ENCODE results near the gene DDX39B. TPM values are rescaled to one million over a fixed set of nuclear protein-coding genes. Genes with fewer than 3 reads are reported as not detected.
A peak's percentile ranks its signal among the peaks of the same experiment; 100 is the strongest.

DDX39B gene
- total and polyA plus RNA-seq, 9 of the 15 experiments (the other 6 are each of a cell fraction or from before 2014, with no cell fraction given): 479 to 869 (median 592) TPM

- TF ChIP-seq, protein P1, sequence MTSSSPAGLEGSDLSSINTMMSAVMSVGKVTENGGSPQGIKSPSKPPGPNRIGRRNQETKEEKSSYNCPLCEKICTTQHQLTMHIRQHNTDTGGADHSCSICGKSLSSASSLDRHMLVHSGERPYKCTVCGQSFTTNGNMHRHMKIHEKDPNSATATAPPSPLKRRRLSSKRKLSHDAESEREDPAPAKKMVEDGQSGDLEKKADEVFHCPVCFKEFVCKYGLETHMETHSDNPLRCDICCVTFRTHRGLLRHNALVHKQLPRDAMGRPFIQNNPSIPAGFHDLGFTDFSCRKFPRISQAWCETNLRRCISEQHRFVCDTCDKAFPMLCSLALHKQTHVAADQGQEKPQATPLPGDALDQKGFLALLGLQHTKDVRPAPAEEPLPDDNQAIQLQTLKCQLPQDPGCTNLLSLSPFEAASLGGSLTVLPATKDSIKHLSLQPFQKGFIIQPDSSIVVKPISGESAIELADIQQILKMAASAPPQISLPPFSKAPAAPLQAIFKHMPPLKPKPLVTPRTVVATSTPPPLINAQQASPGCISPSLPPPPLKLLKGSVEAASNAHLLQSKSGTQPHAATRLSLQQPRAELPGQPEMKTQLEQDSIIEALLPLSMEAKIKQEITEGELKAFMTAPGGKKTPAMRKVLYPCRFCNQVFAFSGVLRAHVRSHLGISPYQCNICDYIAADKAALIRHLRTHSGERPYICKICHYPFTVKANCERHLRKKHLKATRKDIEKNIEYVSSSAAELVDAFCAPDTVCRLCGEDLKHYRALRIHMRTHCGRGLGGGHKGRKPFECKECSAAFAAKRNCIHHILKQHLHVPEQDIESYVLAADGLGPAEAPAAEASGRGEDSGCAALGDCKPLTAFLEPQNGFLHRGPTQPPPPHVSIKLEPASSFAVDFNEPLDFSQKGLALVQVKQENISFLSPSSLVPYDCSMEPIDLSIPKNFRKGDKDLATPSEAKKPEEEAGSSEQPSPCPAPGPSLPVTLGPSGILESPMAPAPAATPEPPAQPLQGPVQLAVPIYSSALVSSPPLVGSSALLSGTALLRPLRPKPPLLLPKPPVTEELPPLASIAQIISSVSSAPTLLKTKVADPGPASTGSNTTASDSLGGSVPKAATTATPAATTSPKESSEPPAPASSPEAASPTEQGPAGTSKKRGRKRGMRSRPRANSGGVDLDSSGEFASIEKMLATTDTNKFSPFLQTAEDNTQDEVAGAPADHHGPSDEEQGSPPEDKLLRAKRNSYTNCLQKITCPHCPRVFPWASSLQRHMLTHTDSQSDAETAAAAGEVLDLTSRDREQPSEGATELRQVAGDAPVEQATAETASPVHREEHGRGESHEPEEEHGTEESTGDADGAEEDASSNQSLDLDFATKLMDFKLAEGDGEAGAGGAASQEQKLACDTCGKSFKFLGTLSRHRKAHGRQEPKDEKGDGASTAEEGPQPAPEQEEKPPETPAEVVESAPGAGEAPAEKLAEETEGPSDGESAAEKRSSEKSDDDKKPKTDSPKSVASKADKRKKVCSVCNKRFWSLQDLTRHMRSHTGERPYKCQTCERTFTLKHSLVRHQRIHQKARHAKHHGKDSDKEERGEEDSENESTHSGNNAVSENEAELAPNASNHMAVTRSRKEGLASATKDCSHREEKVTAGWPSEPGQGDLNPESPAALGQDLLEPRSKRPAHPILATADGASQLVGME (CRISPR knock-in tag; IDR thresholded peaks at IDR 0.05): peak; percentile 46; the same call in 1 of the 2 replicates
- TF ChIP-seq ZNF668 (CRISPR knock-in tag; IDR thresholded peaks at IDR 0.05) (no peak), KAT7 (CRISPR knock-in tag; IDR thresholded peaks at IDR 0.05; ENCODE audit: borderline replicate concordance) (no peak), HIVEP1 (CRISPR knock-in tag; IDR thresholded peaks at IDR 0.05) (no peak), CREB3L1 (IDR thresholded peaks at IDR 0.05; ENCODE audit: borderline replicate concordance, low read depth) (0 out of 2 replicates have a peak, but pooled peaks have one; percentile 28), ZNF436 (CRISPR knock-in tag; IDR thresholded peaks at IDR 0.05) (no peak), SRF (CRISPR knock-in tag; IDR thresholded peaks at IDR 0.05) (no peak), MAX (CRISPR knock-in tag; IDR thresholded peaks at IDR 0.05) (peak; percentile 67; the same call in 1 of the 2 replicates), ELF4 (CRISPR knock-in tag; IDR thresholded peaks at IDR 0.05) (0 out of 2 replicates have a peak, but pooled peaks have one; percentile 36), ILK (tag; IDR thresholded peaks at IDR 0.05; ENCODE audit: borderline replicate concordance, low read depth) (no peak)
- TF ChIP-seq, protein P2, sequence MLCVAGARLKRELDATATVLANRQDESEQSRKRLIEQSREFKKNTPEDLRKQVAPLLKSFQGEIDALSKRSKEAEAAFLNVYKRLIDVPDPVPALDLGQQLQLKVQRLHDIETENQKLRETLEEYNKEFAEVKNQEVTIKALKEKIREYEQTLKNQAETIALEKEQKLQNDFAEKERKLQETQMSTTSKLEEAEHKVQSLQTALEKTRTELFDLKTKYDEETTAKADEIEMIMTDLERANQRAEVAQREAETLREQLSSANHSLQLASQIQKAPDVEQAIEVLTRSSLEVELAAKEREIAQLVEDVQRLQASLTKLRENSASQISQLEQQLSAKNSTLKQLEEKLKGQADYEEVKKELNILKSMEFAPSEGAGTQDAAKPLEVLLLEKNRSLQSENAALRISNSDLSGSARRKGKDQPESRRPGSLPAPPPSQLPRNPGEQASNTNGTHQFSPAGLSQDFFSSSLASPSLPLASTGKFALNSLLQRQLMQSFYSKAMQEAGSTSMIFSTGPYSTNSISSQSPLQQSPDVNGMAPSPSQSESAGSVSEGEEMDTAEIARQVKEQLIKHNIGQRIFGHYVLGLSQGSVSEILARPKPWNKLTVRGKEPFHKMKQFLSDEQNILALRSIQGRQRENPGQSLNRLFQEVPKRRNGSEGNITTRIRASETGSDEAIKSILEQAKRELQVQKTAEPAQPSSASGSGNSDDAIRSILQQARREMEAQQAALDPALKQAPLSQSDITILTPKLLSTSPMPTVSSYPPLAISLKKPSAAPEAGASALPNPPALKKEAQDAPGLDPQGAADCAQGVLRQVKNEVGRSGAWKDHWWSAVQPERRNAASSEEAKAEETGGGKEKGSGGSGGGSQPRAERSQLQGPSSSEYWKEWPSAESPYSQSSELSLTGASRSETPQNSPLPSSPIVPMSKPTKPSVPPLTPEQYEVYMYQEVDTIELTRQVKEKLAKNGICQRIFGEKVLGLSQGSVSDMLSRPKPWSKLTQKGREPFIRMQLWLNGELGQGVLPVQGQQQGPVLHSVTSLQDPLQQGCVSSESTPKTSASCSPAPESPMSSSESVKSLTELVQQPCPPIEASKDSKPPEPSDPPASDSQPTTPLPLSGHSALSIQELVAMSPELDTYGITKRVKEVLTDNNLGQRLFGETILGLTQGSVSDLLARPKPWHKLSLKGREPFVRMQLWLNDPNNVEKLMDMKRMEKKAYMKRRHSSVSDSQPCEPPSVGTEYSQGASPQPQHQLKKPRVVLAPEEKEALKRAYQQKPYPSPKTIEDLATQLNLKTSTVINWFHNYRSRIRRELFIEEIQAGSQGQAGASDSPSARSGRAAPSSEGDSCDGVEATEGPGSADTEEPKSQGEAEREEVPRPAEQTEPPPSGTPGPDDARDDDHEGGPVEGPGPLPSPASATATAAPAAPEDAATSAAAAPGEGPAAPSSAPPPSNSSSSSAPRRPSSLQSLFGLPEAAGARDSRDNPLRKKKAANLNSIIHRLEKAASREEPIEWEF (CRISPR knock-in tag; IDR thresholded peaks at IDR 0.05): no peak
- TF ChIP-seq, protein P3, sequence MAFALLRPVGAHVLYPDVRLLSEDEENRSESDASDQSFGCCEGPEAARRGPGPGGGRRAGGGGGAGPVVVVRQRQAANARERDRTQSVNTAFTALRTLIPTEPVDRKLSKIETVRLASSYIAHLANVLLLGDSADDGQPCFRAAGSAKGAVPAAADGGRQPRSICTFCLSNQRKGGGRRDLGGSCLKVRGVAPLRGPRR (CRISPR knock-in tag; IDR thresholded peaks at IDR 0.05): no peak
Observed at GRCh38 chr6:31490115-31490873, 51.5 kb downstream of the DDX39B start (continued).
